Right lobe of liver (tissue), 4 donors: ENCODE data around the gene IP6K3.

Experiments
- POLR2A ChIP-seq: fragments of 450-650 bp; IDR thresholded peaks from one replicate; pipeline ENCODE4 v1.6.1; 2017; ENCODE audit warnings: antibody characterized with exemption, mild to moderate bottlenecking
- TF ChIP-seq, protein P1 (sequence below), 4 donors: fragments of 200-600 bp in 3 of 4; fragments of 450-650 bp in 1 of 4; IDR thresholded peaks; one replicate each; pipeline versions ENCODE4 v1.5.1 to v1.8.0; 2016 to 2022; ENCODE audit warnings: antibody characterized with exemption in 4 of 4, mild to moderate bottlenecking in 2 of 4
- donor health status: DM: no; HTN: no; CAD: no.
- donor health status: DM: no; HTN: no; CAD: no.
- donor health status: DM: no; HTN: yes; CAD: no.

DNA sequence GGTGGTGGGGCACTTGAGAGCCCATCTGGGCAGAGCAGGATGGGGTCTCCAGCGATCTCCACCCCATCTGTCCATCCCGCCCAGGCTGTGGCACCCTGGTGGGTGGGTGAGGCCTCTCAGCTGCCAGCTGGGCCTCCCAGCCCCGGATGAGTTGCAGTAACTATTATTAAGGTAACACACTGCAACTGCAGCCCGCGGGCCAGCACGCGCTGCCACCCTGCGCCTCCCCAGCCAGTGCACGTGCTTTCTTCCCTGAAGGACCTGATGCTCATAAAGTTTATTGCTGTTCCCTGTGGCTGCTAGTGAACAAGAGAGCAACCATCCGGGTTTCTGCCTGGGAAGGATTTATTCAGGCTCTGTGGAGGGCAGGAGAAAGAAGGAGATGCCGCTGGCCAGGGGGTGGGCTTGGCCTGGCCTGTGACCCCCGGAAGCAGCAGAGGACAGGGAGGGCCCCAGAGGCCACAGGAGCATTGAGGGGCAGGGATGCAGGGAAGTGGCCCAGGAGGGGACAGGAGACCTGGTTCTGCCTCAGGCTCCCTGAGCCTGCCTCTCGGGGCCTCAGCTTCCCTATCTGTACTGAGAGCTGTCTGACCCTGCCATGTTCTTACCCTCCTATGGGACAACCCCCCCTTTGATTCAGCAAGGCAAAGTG is 1.7 kb downstream of the IP6K3 start:
- TF ChIP-seq, protein P1, sequence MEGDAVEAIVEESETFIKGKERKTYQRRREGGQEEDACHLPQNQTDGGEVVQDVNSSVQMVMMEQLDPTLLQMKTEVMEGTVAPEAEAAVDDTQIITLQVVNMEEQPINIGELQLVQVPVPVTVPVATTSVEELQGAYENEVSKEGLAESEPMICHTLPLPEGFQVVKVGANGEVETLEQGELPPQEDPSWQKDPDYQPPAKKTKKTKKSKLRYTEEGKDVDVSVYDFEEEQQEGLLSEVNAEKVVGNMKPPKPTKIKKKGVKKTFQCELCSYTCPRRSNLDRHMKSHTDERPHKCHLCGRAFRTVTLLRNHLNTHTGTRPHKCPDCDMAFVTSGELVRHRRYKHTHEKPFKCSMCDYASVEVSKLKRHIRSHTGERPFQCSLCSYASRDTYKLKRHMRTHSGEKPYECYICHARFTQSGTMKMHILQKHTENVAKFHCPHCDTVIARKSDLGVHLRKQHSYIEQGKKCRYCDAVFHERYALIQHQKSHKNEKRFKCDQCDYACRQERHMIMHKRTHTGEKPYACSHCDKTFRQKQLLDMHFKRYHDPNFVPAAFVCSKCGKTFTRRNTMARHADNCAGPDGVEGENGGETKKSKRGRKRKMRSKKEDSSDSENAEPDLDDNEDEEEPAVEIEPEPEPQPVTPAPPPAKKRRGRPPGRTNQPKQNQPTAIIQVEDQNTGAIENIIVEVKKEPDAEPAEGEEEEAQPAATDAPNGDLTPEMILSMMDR (IDR thresholded peaks at IDR 0.05), result no peak
- TF ChIP-seq POLR2A, result no peak
